ENCODE data around the gene LSG1.

The LSG1 gene

DNA sequence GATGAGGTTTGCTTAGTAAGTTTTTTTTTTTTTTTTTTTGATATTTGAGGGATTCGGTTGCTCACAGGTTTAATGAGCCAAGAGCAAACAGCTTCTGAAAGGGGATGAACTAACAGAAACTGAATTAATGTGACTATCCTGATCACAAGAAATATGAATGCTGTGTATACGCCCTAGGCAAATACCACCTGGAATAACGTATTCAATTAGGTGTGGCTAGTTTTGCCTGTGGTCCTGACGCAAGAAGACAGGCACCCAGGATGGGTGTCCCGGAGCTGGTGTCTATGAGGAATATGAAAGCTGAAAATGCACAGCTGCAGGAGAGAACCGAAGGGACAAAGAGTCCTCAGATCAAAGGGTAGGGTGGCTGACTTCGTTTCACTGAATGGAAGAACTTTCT is 14.6 kb downstream of the LSG1 start:
- TF ChIP-seq SIN3A (IDR thresholded peaks at IDR 0.05; ENCODE audit: borderline replicate concordance, insufficient read depth, low read length) (no peak), TAF1 (IDR thresholded peaks at IDR 0.05; ENCODE audit: borderline replicate concordance, insufficient read depth, low read length) (no peak), POLR2AphosphoS5 (IDR thresholded peaks at IDR 0.05; ENCODE audit: low read depth, low read length) (no peak), FOXP2 (optimal IDR thresholded peaks at IDR 0.05; ENCODE audit: borderline replicate concordance, extremely low read depth, extremely low read length, insufficient read depth) (no peak)
- TF ChIP-seq, protein P1, sequence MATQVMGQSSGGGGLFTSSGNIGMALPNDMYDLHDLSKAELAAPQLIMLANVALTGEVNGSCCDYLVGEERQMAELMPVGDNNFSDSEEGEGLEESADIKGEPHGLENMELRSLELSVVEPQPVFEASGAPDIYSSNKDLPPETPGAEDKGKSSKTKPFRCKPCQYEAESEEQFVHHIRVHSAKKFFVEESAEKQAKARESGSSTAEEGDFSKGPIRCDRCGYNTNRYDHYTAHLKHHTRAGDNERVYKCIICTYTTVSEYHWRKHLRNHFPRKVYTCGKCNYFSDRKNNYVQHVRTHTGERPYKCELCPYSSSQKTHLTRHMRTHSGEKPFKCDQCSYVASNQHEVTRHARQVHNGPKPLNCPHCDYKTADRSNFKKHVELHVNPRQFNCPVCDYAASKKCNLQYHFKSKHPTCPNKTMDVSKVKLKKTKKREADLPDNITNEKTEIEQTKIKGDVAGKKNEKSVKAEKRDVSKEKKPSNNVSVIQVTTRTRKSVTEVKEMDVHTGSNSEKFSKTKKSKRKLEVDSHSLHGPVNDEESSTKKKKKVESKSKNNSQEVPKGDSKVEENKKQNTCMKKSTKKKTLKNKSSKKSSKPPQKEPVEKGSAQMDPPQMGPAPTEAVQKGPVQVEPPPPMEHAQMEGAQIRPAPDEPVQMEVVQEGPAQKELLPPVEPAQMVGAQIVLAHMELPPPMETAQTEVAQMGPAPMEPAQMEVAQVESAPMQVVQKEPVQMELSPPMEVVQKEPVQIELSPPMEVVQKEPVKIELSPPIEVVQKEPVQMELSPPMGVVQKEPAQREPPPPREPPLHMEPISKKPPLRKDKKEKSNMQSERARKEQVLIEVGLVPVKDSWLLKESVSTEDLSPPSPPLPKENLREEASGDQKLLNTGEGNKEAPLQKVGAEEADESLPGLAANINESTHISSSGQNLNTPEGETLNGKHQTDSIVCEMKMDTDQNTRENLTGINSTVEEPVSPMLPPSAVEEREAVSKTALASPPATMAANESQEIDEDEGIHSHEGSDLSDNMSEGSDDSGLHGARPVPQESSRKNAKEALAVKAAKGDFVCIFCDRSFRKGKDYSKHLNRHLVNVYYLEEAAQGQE (IDR thresholded peaks at IDR 0.05; ENCODE audit: insufficient read depth in 1 of 2, low read depth in 2 of 2, low read length in 2 of 2): no peak

DNA sequence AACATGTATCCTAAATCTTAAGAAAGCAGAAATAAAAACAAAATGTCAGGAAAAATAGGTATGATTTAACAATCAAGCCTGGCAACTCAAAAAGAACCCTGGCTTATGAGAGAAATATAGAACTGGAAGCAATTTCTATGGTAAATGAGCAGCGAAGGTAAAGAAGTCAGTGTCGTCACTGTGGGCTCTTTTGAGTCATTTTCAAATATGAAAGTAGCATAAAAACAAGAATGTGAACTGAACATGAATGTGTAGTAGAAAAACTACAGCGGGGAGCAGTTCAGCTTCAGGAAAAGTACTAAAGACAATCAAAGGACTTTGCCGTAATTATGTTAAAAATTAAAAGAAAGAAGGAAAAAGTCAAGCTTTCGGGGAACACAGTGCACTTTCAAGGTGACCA is 17.5 kb downstream of the LSG1 start:
- TF ChIP-seq POLR2AphosphoS5 (IDR thresholded peaks at IDR 0.05; ENCODE audit: low read depth, low read length): no peak
- no peak for TF ChIP-seq SIN3A (IDR thresholded peaks at IDR 0.05; ENCODE audit: borderline replicate concordance, insufficient read depth, low read length)
- TF ChIP-seq FOXP2 (optimal IDR thresholded peaks at IDR 0.05; ENCODE audit: borderline replicate concordance, extremely low read depth, extremely low read length, insufficient read depth): no peak
- TF ChIP-seq TAF1 (IDR thresholded peaks at IDR 0.05; ENCODE audit: borderline replicate concordance, insufficient read depth, low read length): no peak
- TF ChIP-seq, protein P1 (IDR thresholded peaks at IDR 0.05; ENCODE audit: insufficient read depth in 1 of 2, low read depth in 2 of 2, low read length in 2 of 2): no peak

DNA sequence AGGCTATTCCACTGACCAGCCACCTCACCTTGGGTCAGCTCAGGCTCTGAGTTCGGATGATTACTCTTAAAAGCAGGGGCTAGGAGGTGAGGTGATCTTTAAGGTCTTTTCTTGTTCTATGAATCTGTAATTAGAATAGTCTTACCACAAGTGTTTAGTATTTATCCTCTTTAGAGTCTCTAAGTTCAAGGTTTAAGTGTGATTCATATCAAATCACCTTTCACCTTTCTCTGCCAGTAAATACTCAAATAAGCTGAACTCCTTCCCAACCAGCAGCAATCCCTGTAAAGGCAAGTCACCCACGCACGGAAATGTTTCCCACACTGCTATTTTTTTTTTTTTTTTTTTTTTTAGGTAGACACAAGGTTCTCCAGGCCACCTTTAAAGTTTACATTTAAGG is 24.2 kb downstream of the LSG1 start:
- TF ChIP-seq FOXP2 (optimal IDR thresholded peaks at IDR 0.05; ENCODE audit: borderline replicate concordance, extremely low read depth, extremely low read length, insufficient read depth) (no peak), POLR2AphosphoS5 (IDR thresholded peaks at IDR 0.05; ENCODE audit: low read depth, low read length) (no peak)
- TF ChIP-seq, protein P1 (IDR thresholded peaks at IDR 0.05; ENCODE audit: insufficient read depth in 1 of 2, low read depth in 2 of 2, low read length in 2 of 2): no peak

DNA sequence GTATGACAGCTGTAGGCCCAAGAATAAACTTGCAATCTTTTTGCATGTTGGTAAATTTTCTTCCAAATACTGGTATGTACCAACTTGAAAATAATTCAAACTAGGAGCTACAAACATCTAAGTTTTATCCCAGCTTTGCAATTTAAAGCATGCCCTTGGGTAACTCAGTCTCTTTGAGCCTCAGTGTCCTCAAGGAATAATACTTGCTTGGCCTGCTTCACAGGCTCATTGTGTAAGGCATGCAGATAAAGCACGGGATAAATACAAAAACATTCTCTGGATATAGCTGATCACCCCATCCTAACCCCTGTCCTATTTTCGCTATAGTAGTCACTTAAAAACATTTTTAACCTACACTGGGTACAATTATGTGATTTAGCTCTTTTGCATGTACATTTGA is 29.2 kb downstream of the LSG1 start:
- TF ChIP-seq POLR2AphosphoS5 (IDR thresholded peaks at IDR 0.05; ENCODE audit: low read depth, low read length): no peak
- no peak for TF ChIP-seq TAF1 (IDR thresholded peaks at IDR 0.05; ENCODE audit: borderline replicate concordance, insufficient read depth, low read length)
- TF ChIP-seq FOXP2 (optimal IDR thresholded peaks at IDR 0.05; ENCODE audit: borderline replicate concordance, extremely low read depth, extremely low read length, insufficient read depth): no peak
- TF ChIP-seq, protein P1 (IDR thresholded peaks at IDR 0.05; ENCODE audit: insufficient read depth in 1 of 2, low read depth in 2 of 2, low read length in 2 of 2): no peak
- TF ChIP-seq SIN3A (IDR thresholded peaks at IDR 0.05; ENCODE audit: borderline replicate concordance, insufficient read depth, low read length): no peak

DNA sequence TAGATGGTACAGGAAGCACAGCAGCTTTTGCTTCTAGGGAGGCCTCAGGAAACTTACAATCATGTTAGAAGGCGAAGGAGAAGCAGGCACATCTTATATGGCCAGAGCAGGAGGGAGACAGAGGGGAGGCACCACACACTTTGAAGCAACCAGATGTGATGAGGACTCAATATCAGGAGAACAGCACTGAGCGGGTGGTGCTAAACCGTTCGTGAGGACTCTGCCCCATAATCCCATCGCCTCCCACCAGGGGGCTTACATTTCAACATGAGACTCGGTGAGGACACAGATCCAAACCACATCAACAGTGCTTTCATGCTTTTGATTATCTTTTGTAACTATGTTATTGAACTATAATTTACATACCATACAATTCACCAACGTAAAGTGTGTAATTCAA is 31.2 kb downstream of the LSG1 start:
- no peak for TF ChIP-seq SIN3A (IDR thresholded peaks at IDR 0.05; ENCODE audit: borderline replicate concordance, insufficient read depth, low read length)
- TF ChIP-seq FOXP2 (optimal IDR thresholded peaks at IDR 0.05; ENCODE audit: borderline replicate concordance, extremely low read depth, extremely low read length, insufficient read depth): no peak
- no peak for TF ChIP-seq POLR2AphosphoS5 (IDR thresholded peaks at IDR 0.05; ENCODE audit: low read depth, low read length)
- TF ChIP-seq TAF1 (IDR thresholded peaks at IDR 0.05; ENCODE audit: borderline replicate concordance, insufficient read depth, low read length): no peak
- TF ChIP-seq, protein P1 (IDR thresholded peaks at IDR 0.05; ENCODE audit: insufficient read depth in 1 of 2, low read depth in 2 of 2, low read length in 2 of 2): no peak

Measured in PFSK-1 (cell line).